Breast epithelium (tissue), 3 donors: ENCODE data around the gene CENPS.

Experiments
- CTCF ChIP-seq, 3 donors: fragments of 450-650 bp; IDR thresholded peaks; one replicate each; pipeline ENCODE4 v1.5.1; 2016 to 2017; ENCODE audit warnings: antibody characterized with exemption in 3 of 3, mild to moderate bottlenecking in 3 of 3, moderate library complexity in 3 of 3
- POLR2A ChIP-seq: fragments of 450-650 bp; IDR thresholded peaks from one replicate; pipeline ENCODE4 v1.6.1; 2016; ENCODE audit warnings: antibody characterized with exemption, mild to moderate bottlenecking, moderate library complexity

GRCh38 chr1:10415211-10415930 is 14.9 kb upstream of the CENPS start:
- TF ChIP-seq CTCF (IDR thresholded peaks at IDR 0.05) (no peak), POLR2A (no peak)
